Middle frontal gyrus (tissue), 1 donor: ENCODE results near the gene DIS3L2.
"Not testable (repeated sequence)": the region's sequence is repeated elsewhere in the genome, so short reads cannot be mapped to it uniquely, and the experiment has no call there.

Experiments
- DNase-seq: peaks from one replicate; pipeline ENCODE4 v3.0.0-alpha.2; 2015; ENCODE audit warnings: low spot score; ENCODE audit errors: extremely low spot score

Gene DIS3L2

DNA sequence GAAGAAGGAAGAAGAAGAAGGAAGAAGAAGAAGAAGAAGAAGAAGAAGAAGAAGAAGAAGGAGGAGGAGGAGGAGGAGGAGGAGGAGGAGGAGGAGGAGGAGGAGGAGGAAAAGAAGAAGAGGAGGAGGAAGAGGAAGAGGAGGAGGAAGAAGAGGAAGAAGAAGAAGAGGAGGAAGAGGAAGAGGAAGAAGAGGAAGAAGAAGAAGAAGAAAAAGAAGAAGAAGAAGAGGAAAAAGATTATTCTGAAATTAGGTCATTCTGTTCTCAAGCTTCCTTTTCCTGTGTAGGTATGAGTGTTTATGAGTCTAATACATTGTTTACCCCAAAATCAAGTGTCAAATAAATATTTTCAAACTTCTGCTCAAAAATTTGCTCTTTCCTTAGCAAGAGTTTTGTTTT, 423.5 kb downstream of the DIS3L2 start:
- not testable (repeated sequence) for DNase-seq

DNA sequence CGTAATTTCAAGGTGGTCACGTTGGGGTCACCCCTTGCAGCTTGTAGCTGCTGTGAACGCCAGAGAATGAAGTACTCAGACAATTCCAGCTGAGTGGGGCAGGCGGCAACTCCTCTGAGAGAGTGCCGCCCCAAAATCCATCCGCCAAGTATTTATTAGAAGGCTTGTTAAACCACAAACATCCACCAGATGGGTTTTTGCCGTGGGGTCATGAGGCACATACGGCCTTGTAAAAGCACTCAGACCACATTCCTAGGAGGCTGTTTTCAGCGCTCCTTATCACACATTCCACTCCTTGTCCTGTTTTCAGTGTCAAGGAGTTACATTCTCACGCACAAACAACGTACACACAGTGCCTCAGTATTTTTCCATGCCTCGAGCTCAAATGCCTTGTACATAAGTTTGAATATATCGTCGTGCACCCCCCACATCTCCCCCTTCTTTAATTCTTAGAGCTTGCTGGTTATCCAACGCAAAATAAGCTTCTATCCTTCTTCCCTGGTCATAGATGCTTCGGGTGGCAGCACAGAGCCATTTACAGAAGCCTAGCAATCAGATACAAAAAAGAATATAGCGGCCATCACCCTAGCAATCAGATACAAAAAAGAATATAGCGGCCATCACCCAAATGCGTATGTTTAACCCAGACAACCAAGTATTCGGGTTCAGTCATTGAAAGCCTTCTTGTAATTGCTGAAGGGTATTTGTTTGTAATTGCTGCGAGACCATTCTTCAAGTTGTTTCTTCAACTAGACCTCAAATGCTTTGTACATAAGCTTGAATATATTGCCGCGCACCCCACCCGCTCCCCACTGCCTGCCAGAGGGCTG, 424.4 kb downstream of the DIS3L2 start:
- no peak for DNase-seq

GRCh38 chr2:232386490-232386739, 424.9 kb downstream of the DIS3L2 start:
- DNase-seq, result no peak
